ENCODE measurements around the gene NPHP4.
"Not testable (repeated sequence)": the region's sequence is repeated elsewhere in the genome, so short reads cannot be mapped to it uniquely, and the experiment has no call there.

Gene NPHP4

DNA sequence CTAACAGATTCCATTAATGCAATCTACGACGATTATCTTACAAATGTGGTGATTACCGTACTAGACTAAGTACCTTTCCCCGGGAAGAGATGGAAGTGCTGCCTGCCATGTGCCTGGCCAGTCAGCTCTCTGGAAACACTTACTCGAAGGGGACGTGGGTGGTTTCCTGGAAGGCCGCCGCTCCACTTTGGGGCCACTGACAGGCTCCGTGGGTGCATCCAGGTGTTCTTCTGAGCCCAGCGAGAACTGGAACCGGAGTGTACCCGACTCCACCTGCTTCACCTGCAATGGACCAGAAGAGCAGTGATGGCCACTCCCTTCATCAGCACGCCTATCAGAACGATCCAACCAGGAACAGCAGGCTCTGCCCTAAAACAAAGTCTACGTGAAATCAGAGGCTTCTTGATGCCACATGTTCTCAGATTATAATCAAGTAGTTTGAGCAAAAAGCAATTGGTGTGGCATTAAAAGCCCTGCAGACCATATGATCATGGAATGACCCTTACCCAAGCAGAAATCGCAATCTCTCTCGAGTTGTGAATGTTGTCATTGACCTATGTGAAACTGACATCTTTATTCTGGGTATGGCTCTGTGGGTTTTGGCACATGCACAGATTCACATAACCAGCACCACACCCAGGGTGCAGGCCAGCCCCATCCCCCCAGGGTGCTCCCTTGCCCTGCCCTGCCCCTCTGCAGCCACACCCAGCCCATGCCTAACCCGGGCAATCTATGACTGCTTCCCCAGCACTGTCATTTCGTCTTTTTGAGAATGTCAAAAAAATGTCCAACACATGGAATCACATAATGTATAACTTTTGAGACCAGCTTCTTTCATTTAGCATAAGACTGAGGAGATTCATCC, 64.5 kb downstream of the NPHP4 start:
- ATAC-seq = no peak

DNA sequence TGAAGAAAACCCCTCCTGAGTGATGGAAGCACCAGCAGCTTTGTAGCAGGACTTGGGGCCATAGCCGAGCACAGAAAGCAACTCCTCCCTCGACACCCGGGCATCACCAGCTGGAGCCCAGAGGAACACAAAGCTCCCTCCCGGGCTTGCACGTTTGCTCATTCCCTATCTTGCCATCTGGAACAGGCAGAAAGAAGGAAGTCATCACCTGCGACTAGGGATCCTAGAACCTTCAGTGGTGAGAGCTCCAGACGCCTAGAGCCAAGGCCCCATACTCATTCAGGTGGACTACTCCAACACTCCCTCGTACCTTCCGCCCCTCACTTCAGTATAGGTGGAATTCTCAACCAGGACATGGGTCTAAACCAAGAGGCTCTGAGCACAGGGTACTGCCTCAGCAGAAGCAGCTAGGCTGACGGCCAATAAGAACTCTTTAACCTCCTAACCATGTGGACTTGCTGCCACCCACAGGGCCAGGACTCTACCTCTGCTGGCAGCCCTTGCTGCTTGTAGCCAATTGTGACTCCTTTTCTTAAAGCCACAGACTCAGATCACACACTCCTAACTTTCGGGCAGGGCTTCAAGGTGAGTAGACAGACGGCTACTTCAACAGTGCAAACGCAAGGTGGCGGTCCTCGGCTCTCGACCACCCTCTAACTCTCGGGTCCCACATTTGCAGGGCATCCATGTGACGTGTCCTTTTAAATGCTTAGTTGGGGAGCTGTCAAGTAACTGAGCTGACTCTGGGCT, 65.4 kb downstream of the NPHP4 start:
- ATAC-seq = no peak

GRCh38 chr1:5922700-5923330, 69.4 kb downstream of the NPHP4 start:
- ATAC-seq = not testable (repeated sequence)

- no peak for ATAC-seq
Observed at GRCh38 chr1:5921671-5922070, 70.6 kb downstream of the NPHP4 start.

- no peak for ATAC-seq
Observed at GRCh38 chr1:5921129-5921528, 71.1 kb downstream of the NPHP4 start.

DNA sequence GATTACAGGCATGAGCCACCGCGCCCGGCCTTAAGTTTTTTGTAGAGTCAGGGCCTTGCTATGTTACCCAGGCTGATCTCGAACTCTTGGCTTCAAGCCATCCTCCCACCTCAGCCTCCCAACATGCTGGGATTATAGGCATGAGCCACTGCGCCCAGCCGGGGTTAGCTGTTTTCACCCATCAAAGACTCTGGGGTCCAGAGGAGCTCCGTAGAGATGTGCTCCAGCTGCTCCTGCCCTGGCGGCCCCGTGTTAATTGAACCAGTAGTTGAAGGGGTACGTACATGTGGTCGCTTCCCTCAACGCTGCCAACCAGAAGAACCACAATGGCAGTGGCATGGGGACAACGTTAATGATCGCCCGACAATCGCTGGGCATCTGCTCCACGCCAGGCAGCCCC, 72.0 kb downstream of the NPHP4 start:
- ATAC-seq = no peak

- ATAC-seq = no peak
Observed at GRCh38 chr1:5918275-5918649, 74.0 kb downstream of the NPHP4 start.

DNA sequence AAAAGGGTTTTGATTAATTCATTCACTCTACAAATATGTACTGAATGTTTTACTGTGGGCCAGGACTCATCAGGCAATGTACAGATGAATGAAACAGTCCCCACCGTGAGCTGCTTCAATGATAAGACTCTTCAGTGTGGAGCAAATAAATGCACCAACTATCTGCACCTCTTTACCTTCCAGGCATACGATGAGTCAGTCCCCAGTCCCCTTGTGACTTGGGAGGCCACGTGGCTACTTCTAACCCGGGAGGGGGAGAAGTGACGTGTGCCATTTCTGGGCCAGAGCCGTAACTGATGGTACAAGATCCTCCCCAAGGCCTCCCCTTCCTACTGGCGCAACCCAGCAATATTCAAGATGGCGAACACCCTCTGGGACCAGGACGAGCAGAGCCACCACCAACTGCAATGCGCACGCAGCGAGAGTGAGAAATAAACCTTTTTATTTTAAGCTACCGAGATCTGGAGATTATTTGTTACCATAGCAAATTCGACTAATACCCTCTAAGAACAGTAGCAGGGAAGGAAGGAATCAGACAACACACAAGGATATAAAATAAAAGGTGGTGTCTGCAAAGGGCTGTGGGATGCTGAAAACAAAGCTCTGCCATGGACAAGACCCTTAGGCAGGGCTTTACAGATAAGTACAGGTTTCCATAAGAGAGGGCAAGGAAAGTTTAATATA, 74.5 kb downstream of the NPHP4 start:
- ATAC-seq = no peak

DNA sequence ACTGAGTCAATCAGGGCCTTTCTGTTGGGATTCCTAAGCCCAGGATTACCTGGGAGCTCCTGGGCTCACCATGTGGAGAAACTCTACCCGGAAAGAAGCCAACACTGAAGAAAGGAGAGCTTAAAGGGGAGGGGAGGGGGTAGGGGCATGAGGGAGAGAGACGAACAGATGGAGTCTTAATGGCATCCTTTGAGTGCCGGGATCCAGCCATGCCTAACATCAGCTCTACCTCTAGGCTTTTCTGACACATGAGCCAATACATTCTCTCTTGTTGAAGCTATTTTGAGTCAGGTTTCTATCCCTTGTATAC, 75.0 kb downstream of the NPHP4 start:
- ATAC-seq = no peak

- ATAC-seq = no peak
Observed at GRCh38 chr1:5916572-5917280, 75.5 kb downstream of the NPHP4 start.

- peak; percentile 76 to 85 for ATAC-seq
Observed at GRCh38 chr1:5915587-5916571, 76.3 kb downstream of the NPHP4 start.

- no peak for ATAC-seq
Observed at GRCh38 chr1:5914676-5915365, 77.4 kb downstream of the NPHP4 start.

DNA sequence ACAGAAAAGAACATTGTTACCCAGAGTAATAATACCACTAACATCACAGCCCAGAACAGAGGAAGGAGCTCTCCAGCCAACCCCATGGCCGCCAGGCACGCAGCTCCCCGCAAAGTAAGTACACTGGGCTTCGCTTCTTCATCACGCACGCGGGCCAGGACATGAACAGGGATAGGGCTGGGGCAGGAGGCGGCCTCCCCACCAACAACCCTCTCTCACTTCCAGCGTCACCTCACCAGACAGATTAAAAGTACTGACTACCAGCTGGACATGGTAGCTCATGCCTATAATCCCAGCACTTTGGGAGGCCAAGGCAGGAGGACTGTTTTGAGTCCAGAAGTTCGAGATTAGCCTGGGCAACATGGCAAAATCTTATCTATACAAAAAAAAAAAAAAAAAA, 78.3 kb downstream of the NPHP4 start:
- no peak for ATAC-seq

GRCh38 chr1:5913078-5913845, 79.0 kb downstream of the NPHP4 start:
- no peak for ATAC-seq

GRCh38 chr1:5911871-5912271, 80.4 kb downstream of the NPHP4 start:
- no peak for ATAC-seq

- ATAC-seq = no peak
Observed at GRCh38 chr1:5911157-5911556, 81.1 kb downstream of the NPHP4 start.

DNA sequence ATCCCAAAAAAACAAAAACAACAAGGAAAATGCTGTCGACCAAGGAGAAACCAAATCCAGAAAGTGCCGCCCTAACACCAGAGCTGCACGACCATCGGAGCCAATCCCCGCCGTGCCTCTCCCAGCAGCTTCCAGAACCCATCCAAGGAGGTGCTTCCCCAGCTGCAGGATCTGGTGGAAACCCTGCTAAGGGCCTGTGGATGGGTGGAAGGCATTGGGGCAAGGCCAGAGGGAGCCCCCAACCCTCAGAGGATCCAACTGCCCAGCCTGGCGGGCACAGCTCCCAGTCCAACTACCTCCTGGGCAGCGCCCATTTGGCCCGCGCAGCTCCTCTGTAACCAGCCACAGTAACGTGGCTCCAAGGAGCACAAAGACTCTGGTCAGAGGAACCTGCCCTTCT, 81.6 kb downstream of the NPHP4 start:
- no peak for ATAC-seq

- no peak for ATAC-seq
Observed at GRCh38 chr1:5910276-5910620, 82.0 kb downstream of the NPHP4 start.

DNA sequence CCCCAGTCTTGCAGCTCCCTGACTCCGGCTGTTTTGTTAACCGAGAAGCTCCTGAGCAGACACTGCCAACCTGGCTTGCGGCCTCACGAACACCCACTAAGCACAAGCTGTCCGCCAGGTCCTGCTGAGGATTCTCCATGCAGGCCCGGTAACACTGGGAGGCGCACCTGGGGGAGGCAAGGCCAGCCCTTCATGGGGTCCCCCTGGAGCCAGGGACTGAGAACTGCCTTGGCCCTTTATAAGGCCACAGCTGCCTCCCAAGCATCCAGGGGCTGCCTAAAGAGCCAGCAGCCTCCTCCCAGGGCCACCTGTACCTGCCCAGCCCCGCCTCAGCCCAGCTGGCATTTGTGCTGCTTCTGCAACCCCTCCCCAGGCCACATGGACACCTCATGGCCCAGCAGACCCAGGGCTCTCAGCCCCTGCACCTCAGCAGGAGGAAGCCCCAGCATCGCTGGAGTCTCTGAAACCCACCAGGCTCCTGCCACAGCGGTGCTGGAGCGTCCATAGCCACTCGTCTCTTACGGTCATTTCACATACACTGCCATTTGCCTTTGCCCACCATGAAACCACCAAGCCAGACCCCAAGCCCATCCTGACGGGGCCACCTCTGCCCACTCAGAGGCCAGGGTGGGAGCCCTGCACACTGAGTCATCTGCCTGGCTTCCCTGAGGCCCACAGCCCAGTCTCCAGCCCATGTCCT, 82.5 kb downstream of the NPHP4 start:
- no peak for ATAC-seq

Measured in activated CD4-positive, CD25-positive, alpha-beta regulatory T cell treated with anti-CD3 and anti-CD28 coated beads, Interleukin-2, amount 50 U/mL, for 24 hours (primary cell).